ENCODE data around the gene CEP55.

GRCh38 chr10:93570383-93570782, 74.0 kb downstream of the CEP55 start:
- TF ChIP-seq, protein P1, sequence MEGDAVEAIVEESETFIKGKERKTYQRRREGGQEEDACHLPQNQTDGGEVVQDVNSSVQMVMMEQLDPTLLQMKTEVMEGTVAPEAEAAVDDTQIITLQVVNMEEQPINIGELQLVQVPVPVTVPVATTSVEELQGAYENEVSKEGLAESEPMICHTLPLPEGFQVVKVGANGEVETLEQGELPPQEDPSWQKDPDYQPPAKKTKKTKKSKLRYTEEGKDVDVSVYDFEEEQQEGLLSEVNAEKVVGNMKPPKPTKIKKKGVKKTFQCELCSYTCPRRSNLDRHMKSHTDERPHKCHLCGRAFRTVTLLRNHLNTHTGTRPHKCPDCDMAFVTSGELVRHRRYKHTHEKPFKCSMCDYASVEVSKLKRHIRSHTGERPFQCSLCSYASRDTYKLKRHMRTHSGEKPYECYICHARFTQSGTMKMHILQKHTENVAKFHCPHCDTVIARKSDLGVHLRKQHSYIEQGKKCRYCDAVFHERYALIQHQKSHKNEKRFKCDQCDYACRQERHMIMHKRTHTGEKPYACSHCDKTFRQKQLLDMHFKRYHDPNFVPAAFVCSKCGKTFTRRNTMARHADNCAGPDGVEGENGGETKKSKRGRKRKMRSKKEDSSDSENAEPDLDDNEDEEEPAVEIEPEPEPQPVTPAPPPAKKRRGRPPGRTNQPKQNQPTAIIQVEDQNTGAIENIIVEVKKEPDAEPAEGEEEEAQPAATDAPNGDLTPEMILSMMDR (IDR thresholded peaks at IDR 0.05), result no peak
- TF ChIP-seq POLR2A (IDR thresholded peaks at IDR 0.05), result no peak
